GM12801 (cell line): ENCODE measurements around the gene ANKRD18A.

Experiments
- TF ChIP-seq, protein P1 (sequence below): IDR thresholded peaks from one replicate; pipeline ENCODE4 v1.5.1; 2011; ENCODE audit warnings: control low read depth; ENCODE audit not compliant: insufficient read length; ENCODE audit errors: extremely low read depth

ANKRD18A gene

DNA sequence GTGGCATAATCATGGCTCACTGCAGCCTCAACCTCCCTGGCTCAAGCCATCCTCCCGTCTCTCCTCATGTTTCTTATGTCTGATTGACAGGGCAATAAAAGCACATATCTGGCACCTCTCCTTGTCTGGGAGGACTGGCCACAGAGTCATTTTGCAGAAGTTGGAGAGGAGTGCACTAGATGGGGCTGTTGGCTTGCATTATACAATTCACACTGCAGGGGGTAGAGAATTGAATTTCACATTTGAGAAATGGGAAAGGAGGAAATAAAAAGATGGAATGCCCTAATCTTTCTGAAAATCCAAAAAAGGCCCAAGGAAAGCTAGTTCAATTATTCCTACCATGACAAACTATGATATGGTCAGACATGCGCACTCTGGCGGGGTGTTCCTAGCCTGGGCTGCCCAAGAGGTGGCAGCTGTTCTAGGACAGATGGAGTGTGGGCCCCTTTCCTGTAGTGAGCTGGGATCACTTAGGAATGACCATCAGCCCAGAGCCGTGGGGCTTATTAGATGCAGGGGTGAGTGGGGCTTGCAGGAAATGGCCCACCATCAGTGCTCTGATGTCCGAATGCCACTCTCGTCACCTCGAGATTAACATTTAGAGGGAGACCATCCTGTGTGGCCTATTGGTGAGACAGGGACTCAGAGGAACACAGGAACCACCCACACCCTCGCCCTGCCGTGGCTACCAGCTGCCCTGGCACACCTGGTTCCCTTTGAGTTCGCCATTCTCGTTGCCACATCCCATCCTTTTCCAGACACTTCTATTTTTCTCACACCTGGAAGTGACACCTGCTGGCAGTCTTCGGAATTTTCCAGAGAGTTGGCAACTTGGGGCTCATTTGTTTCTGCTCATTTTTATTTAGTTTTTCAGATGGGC, 21.8 kb upstream of the ANKRD18A start:
- TF ChIP-seq, protein P1, sequence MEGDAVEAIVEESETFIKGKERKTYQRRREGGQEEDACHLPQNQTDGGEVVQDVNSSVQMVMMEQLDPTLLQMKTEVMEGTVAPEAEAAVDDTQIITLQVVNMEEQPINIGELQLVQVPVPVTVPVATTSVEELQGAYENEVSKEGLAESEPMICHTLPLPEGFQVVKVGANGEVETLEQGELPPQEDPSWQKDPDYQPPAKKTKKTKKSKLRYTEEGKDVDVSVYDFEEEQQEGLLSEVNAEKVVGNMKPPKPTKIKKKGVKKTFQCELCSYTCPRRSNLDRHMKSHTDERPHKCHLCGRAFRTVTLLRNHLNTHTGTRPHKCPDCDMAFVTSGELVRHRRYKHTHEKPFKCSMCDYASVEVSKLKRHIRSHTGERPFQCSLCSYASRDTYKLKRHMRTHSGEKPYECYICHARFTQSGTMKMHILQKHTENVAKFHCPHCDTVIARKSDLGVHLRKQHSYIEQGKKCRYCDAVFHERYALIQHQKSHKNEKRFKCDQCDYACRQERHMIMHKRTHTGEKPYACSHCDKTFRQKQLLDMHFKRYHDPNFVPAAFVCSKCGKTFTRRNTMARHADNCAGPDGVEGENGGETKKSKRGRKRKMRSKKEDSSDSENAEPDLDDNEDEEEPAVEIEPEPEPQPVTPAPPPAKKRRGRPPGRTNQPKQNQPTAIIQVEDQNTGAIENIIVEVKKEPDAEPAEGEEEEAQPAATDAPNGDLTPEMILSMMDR: no peak

DNA sequence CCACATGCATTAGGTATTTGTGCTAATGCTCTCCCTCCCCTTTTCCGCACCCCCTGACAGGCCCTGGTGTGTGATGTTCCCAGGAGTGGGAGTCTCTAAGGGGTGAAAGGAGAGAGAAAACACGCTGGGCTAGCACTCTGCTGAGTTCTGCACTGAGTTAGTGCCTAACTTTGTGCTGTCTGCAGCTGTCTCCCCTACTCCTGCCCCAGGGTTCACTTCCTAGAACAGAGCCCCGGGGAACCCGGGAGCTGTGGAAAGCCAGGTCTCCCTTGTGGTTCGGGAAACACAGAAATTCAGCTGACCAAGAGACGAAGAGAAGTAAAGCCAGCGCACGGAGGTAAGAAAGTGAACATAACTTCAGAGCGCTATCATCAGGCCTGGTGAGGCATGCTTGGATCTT, 20.7 kb upstream of the ANKRD18A start:
- TF ChIP-seq, protein P1: no peak

DNA sequence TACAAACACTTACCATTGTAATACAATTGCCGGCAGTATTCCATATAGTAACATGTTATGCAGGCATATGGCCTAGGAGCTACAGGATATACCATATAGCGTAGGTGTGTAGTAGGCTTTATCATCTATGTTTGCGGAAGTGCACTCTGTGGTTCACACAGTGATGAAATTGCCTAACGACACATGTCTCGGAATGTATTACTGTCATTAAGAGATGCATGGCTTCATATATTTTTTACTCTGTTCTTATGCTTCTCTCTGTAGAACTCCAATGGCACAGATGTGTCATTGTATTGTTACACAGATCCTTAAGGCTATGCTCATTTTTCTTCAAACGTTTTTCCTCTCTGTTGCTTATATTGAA, 19.2 kb upstream of the ANKRD18A start:
- TF ChIP-seq, protein P1: no peak

DNA sequence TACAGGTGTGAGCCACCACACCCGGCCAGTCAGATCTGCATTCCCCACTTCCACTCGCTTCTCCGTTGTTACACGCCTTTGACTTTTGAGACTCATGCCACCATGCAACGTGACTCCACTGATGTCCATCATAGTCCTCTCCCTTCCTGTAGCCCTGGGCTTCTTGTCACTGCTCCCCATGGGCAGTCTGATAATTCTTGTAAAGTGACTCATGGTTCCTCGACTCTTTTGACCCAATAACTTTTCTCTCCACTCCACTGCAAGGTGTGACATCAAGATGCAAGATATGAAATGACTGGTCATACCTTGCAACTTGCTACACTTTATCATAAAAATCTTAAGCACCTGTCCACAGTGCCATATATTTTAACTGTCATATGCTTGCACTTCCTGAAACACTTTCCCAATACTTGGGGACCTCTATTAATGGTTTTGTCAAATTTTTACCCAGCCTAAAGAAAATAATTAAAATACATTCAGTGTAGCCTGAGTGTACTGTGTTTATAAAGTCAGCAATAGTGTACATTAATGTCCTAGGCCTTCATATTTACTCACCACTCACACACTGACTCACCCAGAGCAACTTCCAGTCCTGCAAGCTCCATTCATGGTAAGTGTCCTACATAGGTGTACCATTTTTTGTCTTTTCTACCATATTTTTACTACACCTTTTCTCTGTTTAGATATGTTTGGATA, 18.6 kb upstream of the ANKRD18A start:
- TF ChIP-seq, protein P1: no peak

DNA sequence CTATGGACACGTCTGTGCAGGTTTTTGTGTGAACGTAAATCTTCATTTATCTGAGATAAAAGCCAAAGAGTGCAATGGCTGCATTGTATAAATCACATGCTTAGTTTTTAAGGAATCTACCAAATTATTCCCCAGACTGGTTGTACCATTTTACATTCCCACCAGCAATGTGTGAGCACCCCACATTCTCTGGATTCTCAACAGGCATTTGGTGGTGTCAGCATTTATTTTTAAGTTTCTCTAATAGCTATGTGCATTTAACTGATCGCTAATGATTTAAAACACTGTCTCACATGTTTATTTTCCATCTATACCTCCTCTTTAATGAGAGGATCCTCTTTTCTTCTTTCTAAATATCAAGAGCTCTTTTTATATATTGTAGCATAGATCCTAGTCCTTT, 13.9 kb upstream of the ANKRD18A start:
- TF ChIP-seq, protein P1: no peak

DNA sequence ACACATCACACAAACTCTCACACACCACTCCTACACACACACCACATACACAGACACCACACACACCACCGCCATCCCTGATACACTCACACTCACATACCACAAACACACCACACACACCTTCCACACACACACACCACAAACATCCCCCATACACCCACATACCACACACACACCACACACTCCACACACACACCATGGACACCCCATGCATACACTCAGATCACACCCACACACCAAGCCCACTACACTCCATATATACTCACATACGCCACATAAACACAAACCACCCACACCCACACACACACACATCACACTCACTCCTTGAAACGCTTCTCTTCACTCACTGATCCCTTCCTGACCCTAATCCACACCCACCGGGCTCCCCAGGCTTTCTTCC, 9.1 kb upstream of the ANKRD18A start:
- TF ChIP-seq, protein P1: no peak

DNA sequence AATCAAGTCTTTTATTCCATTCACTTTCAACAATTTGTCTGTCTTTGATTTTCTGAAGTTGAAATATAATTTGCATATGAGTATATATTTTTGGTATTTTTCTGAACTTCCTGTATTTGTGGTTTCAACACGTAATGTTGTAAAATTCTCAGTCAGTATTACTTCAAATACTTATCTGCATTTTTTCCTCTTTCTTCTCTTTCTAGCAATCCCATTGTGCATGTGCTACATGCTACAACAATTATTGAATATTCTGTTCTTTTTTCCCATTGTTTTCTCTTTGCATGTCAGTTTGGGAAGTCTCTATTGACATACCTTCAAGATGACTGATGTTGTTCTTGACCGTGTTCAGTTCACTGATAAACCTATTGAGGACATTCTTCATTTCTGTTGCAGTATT, 5.6 kb upstream of the ANKRD18A start:
- TF ChIP-seq, protein P1: no peak
